Fibroblast of lung (primary cell): ENCODE results near the gene UPK1A.

ENCODE experiments used
- CTCF ChIP-seq, 2 donors: IDR thresholded peaks in 1 of 2; conservative IDR thresholded peaks in 1 of 2; 1 replicate in 1 of 2; 2 replicates in 1 of 2; pipeline ENCODE4 v1.5.1; 2011 to 2012; ENCODE audit warnings: low read length in 2 of 2, control low read depth in 1 of 2, inconsistent platforms in 1 of 2, low read depth in 1 of 2, mild to moderate bottlenecking in 1 of 2
- EZH2 ChIP-seq: IDR thresholded peaks from 2 replicates; pipeline ENCODE4 v1.5.1; 2012; ENCODE audit warnings: low read length, control low read depth, mild to moderate bottlenecking; ENCODE audit errors: missing control alignments

GRCh38 chr19:35708391-35708790 is 42.1 kb downstream of the UPK1A start:
- TF ChIP-seq EZH2 = no peak
- no peak for TF ChIP-seq CTCF (conservative IDR thresholded peaks at IDR 0.05 in 1 of 2, IDR thresholded peaks at IDR 0.05 in 1 of 2; ENCODE audit: low read depth in 1 of 2, low read length in 2 of 2)
